ENCODE results near the gene DOCK2. TPM values are rescaled to one million over a fixed set of nuclear protein-coding genes. Genes with fewer than 3 reads are reported as not detected.

Gene DOCK2
- total and polyA plus RNA-seq, 2 donors (not counting 3 experiments of a cell fraction or from before 2014, with no cell fraction given): 0.62 to 4.8 TPM

GRCh38 chr5:169999621-170000020, 362.5 kb downstream of the DOCK2 start:
- H3K9me1 ChIP-seq (replicated peaks; ENCODE audit: control insufficient read depth, extremely low read depth, insufficient read depth, low read length): no peaks in the 10 kb centered on the region
- H2AFZ ChIP-seq (ENCODE audit: low read depth, low read length): no peak overlapping the region
- H3K9me3 ChIP-seq (replicated peaks; ENCODE audit: control insufficient read depth, insufficient read depth, low read length): no peaks in the 10 kb centered on the region
- H3K9ac ChIP-seq (replicated peaks; ENCODE audit: extremely low read depth, insufficient read depth, low read length): no peak overlapping the region
- H3K4me1 ChIP-seq (ENCODE audit: control insufficient read depth, extremely low read depth, insufficient read depth, low read length): no peaks in the 10 kb centered on the region
- no peak for FAIRE-seq
- H3K79me2 ChIP-seq (ENCODE audit: control insufficient read depth, insufficient read depth, low read length): no peaks in the 10 kb centered on the region
- no TSS peak for BruUV-seq (replicated peaks)
- H3K4me3 ChIP-seq (replicated peaks in 1 of 3; ENCODE audit: insufficient read depth in 1 of 3, low read depth in 1 of 3, low read length in 3 of 3): no peak overlapping the region
- TF ChIP-seq GATA2 (IDR thresholded peaks at IDR 0.05; ENCODE audit: insufficient read depth, insufficient read length, low read depth, low read length): no peak
- TF ChIP-seq MAX (IDR thresholded peaks at IDR 0.05; ENCODE audit: insufficient read depth, insufficient read length): no peak
- no peak for TF ChIP-seq MYC (IDR thresholded peaks at IDR 0.05; ENCODE audit: low read depth, low read length)
- TF ChIP-seq CTCF (IDR thresholded peaks at IDR 0.05; ENCODE audit: extremely low read depth in 1 of 2, insufficient read depth in 1 of 2, low read depth in 1 of 2, low read length in 2 of 2): no peak
- no peak for TF ChIP-seq EZH2 (IDR thresholded peaks at IDR 0.05; ENCODE audit: borderline replicate concordance, low read depth, low read length, severe bottlenecking)
- no peak for TF ChIP-seq JUN (IDR thresholded peaks at IDR 0.05; ENCODE audit: borderline replicate concordance, insufficient read depth, insufficient read length, low read depth)
- TF ChIP-seq FOS (IDR thresholded peaks at IDR 0.05; ENCODE audit: borderline replicate concordance, insufficient read depth, low read length): no peak
- no peak for TF ChIP-seq POLR2AphosphoS5 (IDR thresholded peaks at IDR 0.05; ENCODE audit: insufficient read depth, low read depth, low read length)
- TF ChIP-seq POLR2A (IDR thresholded peaks at IDR 0.05; ENCODE audit: low read depth, low read length): no peak
- dilution Hi-C loops (cut with MboI; ENCODE audit: extremely low pct_ligation_motif_present, low sequenced_read_pairs) (no loop called here), intact Hi-C loops (cut with micrococcal nuclease) (no loop called here)
- H3K4me2 ChIP-seq (ENCODE audit: insufficient read depth, low read length): no peak overlapping the region
- H4K20me1 ChIP-seq (replicated peaks; ENCODE audit: control insufficient read depth, extremely low read depth, insufficient read depth, low read length): no peaks in the 10 kb centered on the region
- H3K36me3 ChIP-seq (ENCODE audit: control insufficient read depth in 2 of 2, extremely low read depth in 1 of 2, insufficient read depth in 2 of 2, low read length in 2 of 2): no peaks in the 10 kb centered on the region
- no peak overlapping the region for H3K27ac ChIP-seq (ENCODE audit: insufficient read depth, low read depth, low read length)
- no peak for DNase-seq (ENCODE audit: low read depth, low spot score)
- H3K27me3 ChIP-seq (ENCODE audit: control insufficient read depth in 2 of 2, insufficient read depth in 2 of 2, low read length in 2 of 2): no peaks in the 10 kb centered on the region
- ChIA-PET CTCF (interaction anchor here (1.2 to 1.5 kb wide), 3 partner anchors 11 to 217 kb away, joined by 3 to 9 read pairs (median 3); partner anchors contain the start of gene INSYN2B), POLR2A (no interaction called here)
